NB4 (cell line): ENCODE measurements around the gene CUL3.

Source experiments
- DNase-seq: peaks from one replicate; pipeline ENCODE4 v3.0.0; 2010; ENCODE audit warnings: low read depth
- H3K4me3 ChIP-seq: one replicate; pipeline ENCODE4 v1.5.1; 2011; ENCODE audit warnings: mild to moderate bottlenecking, low read depth, low read length, moderate library complexity
- MYC ChIP-seq: IDR thresholded peaks from 2 replicates; pipeline ENCODE4 v1.6.1; 2011; ENCODE audit warnings: low read depth, low read length
- POLR2A ChIP-seq: IDR thresholded peaks from 2 replicates; pipeline ENCODE4 v1.6.1; 2011; ENCODE audit warnings: mild to moderate bottlenecking; ENCODE audit not compliant: insufficient read length; ENCODE audit errors: extremely low read depth
- TF ChIP-seq, protein P1 (sequence below): IDR thresholded peaks from 2 replicates; pipeline ENCODE4 v1.6.1; 2011; ENCODE audit warnings: low read depth, low read length
- TF ChIP-seq, protein P2 (sequence below): IDR thresholded peaks from one replicate; pipeline ENCODE4 v1.5.1; 2012; ENCODE audit warnings: low read depth, low read length

Gene CUL3

DNA sequence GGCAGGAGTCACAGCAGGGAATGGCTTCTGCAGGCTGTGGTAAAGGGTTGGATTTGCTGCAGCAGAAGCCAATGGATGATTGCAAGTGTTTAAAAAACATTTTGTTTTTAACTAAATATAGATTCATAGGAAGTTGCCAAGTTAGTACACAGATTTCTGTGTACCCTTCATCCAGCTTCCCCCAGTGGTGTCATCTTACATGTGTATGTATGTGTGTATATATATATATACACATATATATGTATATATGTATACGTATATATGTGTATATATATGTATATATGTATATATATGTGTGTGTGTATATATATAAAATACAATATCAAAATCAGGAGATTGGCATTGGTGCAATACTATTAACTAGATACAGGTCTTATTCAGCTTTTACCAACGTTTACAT lies 164.1 kb downstream of the CUL3 start:
- no peak for DNase-seq
- TF ChIP-seq POLR2A (no peak), MYC (no peak)
- TF ChIP-seq, protein P1, sequence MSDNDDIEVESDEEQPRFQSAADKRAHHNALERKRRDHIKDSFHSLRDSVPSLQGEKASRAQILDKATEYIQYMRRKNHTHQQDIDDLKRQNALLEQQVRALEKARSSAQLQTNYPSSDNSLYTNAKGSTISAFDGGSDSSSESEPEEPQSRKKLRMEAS: no peak
- TF ChIP-seq, protein P2, sequence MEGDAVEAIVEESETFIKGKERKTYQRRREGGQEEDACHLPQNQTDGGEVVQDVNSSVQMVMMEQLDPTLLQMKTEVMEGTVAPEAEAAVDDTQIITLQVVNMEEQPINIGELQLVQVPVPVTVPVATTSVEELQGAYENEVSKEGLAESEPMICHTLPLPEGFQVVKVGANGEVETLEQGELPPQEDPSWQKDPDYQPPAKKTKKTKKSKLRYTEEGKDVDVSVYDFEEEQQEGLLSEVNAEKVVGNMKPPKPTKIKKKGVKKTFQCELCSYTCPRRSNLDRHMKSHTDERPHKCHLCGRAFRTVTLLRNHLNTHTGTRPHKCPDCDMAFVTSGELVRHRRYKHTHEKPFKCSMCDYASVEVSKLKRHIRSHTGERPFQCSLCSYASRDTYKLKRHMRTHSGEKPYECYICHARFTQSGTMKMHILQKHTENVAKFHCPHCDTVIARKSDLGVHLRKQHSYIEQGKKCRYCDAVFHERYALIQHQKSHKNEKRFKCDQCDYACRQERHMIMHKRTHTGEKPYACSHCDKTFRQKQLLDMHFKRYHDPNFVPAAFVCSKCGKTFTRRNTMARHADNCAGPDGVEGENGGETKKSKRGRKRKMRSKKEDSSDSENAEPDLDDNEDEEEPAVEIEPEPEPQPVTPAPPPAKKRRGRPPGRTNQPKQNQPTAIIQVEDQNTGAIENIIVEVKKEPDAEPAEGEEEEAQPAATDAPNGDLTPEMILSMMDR: no peak

More for the DNA sequence above, 164.1 kb downstream of the CUL3 start:
- H3K4me3 ChIP-seq: no peak overlapping the region
